Left ventricle myocardium inferior (tissue), 1 donor: ENCODE measurements around the gene SIT1. TPM values are rescaled to one million over a fixed set of nuclear protein-coding genes. Genes with fewer than 3 reads are reported as not detected.
A peak's percentile ranks its signal among the peaks of the same experiment; 100 is the strongest.

Experiments used
- DNase-seq: peaks from one replicate; pipeline ENCODE4 v3.0.0-alpha.2; 2020
- H3K27ac ChIP-seq: fragments of 200-600 bp; replicated peaks from 2 replicates; pipeline ENCODE4 v1.8.0; 2021
- H3K27me3 ChIP-seq: fragments of 200-600 bp; 2 replicates; pipeline ENCODE4 v1.8.0; 2021; ENCODE audit warnings: low read depth
- H3K36me3 ChIP-seq: fragments of 200-600 bp; 2 replicates; pipeline ENCODE4 v1.8.0; 2021
- H3K4me1 ChIP-seq: fragments of 200-600 bp; 2 replicates; pipeline ENCODE4 v1.8.0; 2021
- H3K4me3 ChIP-seq: fragments of 200-600 bp; 2 replicates; pipeline ENCODE4 v1.8.0; 2021; ENCODE audit warnings: mild to moderate bottlenecking, moderate library complexity
- H3K9me3 ChIP-seq: fragments of 200-600 bp; replicated peaks from 2 replicates; pipeline ENCODE4 v1.8.0; 2021
- intact Hi-C: fragments of 100-400 bp; cut with micrococcal nuclease; formaldehyde crosslinking; loops from one replicate; pipeline ENCODE4 v1.11.0; 2022
- total RNA-seq: library from RNA; stranded (reverse); fragmentation: NEBNext Ultra II Directional; extraction: Animal tissue kit (Norgen Biotek cat#: 25700); gene quantifications from one replicate; pipeline ENCODE4 v1.2.1, GENCODE V29; 2021
- TF ChIP-seq, protein P1 (sequence below): fragments of 200-600 bp; IDR thresholded peaks from 2 replicates; pipeline ENCODE4 v1.8.0; 2021; ENCODE audit warnings: antibody characterized with exemption, mild to moderate bottlenecking, borderline replicate concordance
- donor health status: DM: no; HTN: yes; CAD: no; lungs with severe emphysema.

The SIT1 gene
- total RNA-seq, 1 donor from 2014 or later = not detected

GRCh38 chr9:35609001-35609819, 41.5 kb downstream of the SIT1 start:
- Histone ChIP-seq H3K4me3 (no peak overlapping the region), H3K9me3 (no peaks in the 10 kb centered on the region), H3K36me3 (peaks cover 24% of the 10 kb centered on the region), H3K27ac (no peak overlapping the region), H3K4me1 (peaks cover 26% of the 10 kb centered on the region), H3K27me3 (no peaks in the 10 kb centered on the region)
- TF ChIP-seq, protein P1, sequence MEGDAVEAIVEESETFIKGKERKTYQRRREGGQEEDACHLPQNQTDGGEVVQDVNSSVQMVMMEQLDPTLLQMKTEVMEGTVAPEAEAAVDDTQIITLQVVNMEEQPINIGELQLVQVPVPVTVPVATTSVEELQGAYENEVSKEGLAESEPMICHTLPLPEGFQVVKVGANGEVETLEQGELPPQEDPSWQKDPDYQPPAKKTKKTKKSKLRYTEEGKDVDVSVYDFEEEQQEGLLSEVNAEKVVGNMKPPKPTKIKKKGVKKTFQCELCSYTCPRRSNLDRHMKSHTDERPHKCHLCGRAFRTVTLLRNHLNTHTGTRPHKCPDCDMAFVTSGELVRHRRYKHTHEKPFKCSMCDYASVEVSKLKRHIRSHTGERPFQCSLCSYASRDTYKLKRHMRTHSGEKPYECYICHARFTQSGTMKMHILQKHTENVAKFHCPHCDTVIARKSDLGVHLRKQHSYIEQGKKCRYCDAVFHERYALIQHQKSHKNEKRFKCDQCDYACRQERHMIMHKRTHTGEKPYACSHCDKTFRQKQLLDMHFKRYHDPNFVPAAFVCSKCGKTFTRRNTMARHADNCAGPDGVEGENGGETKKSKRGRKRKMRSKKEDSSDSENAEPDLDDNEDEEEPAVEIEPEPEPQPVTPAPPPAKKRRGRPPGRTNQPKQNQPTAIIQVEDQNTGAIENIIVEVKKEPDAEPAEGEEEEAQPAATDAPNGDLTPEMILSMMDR = no peak
- intact Hi-C loops = no loop called here
- DNase-seq = no peak

DNA sequence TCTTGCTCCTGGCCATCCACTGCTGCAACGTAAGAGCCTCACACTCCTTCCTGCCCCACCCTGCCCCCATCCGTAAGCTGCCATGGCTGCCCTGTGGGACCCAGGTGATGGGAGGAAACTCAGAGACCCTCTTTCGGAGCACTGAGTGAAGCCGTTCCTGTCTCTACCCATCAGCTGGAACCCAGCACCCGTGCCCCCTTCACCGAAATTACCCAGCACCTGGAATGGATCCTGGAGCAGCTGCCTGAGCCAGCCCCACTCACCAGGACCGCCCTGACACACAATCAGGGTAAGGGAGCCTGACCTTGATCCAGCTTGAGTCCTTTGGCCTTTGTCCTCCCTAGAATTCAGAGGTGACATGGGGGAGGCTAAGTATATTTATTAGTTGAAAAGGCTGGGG, 42.5 kb downstream of the SIT1 start:
- H3K27me3 ChIP-seq = no peaks in the 10 kb centered on the region
- peaks cover 31% of the 10 kb centered on the region for H3K4me1 ChIP-seq
- intact Hi-C loops = no loop called here
- H3K36me3 ChIP-seq = peaks cover 24% of the 10 kb centered on the region
- no peak overlapping the region for H3K4me3 ChIP-seq
- DNase-seq = no peak
- no peaks in the 10 kb centered on the region for H3K9me3 ChIP-seq
- TF ChIP-seq, protein P1 = no peak
- no peak overlapping the region for H3K27ac ChIP-seq

GRCh38 chr9:35606726-35607125, 44.0 kb downstream of the SIT1 start:
- TF ChIP-seq, protein P1 = no peak
- peak overlapping the region; percentile 82 for H3K4me3 ChIP-seq
- no peak overlapping the region for H3K27ac ChIP-seq
- H3K4me1 ChIP-seq = peaks cover 36% of the 10 kb centered on the region
- peaks cover 24% of the 10 kb centered on the region for H3K36me3 ChIP-seq
- no peaks in the 10 kb centered on the region for H3K9me3 ChIP-seq
- no peaks in the 10 kb centered on the region for H3K27me3 ChIP-seq
- intact Hi-C loops = no loop called here
- no peak for DNase-seq

DNA sequence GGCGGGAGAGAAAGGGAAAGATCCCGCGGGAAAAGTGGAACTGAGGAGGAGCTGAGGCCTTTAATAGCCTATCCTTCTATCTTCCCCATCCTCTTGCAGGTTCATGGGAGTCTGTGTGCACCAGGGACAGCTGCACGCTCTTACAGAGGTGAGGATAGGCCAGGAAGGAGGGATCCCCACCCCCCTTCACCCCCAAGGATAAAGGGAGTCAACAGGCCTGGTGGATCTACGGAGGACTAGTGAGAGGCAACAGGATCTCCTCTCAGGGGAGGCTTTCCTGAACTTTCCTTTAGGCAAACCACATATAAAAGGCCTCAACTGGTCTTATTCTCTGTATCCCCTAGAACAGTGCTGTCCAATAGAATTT, 44.6 kb downstream of the SIT1 start:
- DNase-seq = no peak
- peak overlapping the region; percentile 98 for H3K27ac ChIP-seq
- intact Hi-C loops = no loop called here
- H3K4me3 ChIP-seq = peak overlapping the region; percentile 82
- H3K9me3 ChIP-seq = no peaks in the 10 kb centered on the region
- TF ChIP-seq, protein P1 = no peak
- H3K4me1 ChIP-seq = peaks cover 36% of the 10 kb centered on the region
- no peaks in the 10 kb centered on the region for H3K27me3 ChIP-seq
- peaks cover 24% of the 10 kb centered on the region for H3K36me3 ChIP-seq

GRCh38 chr9:35605351-35606137, 45.2 kb downstream of the SIT1 start:
- Histone ChIP-seq H3K9me3 (no peaks in the 10 kb centered on the region), H3K36me3 (peaks cover 24% of the 10 kb centered on the region), H3K27me3 (no peaks in the 10 kb centered on the region), H3K4me3 (peak overlapping the region; percentile 82), H3K4me1 (peaks cover 36% of the 10 kb centered on the region), H3K27ac (peak overlapping the region; percentile 98)
- TF ChIP-seq, protein P1 = no peak
- no peak for DNase-seq
- intact Hi-C loops = no loop called here
